SK-N-SH treated with all-trans-retinoic acid at 6 μM for 48 hours (cell line): Measurements from ENCODE around the gene CEP85.

ENCODE experiments used
- ARNTL ChIP-seq: fragments of 450-650 bp; formaldehyde crosslinking; IDR thresholded peaks from 2 replicates; pipeline ENCODE4 v1.5.0; 2020; ENCODE audit warnings: low read depth, mild to moderate bottlenecking, moderate library complexity, borderline replicate concordance
- ESRRG ChIP-seq: fragments of 250-450 bp; sonication (Bioruptor Pico); IDR thresholded peaks from 2 replicates; pipeline ENCODE4 v1.6.1; 2021; ENCODE audit warnings: mild to moderate bottlenecking
- OSR1 ChIP-seq: fragments of 250-450 bp; sonication (Bioruptor Pico); IDR thresholded peaks from 2 replicates; pipeline ENCODE4 v1.8.0; 2022; ENCODE audit warnings: moderate library complexity, mild to moderate bottlenecking, inconsistent platforms
- SNAI2 ChIP-seq: fragments of 250-450 bp; sonication (Bioruptor Pico); IDR thresholded peaks from 2 replicates; pipeline ENCODE4 v1.5.0; 2020; ENCODE audit warnings: mild to moderate bottlenecking, moderate library complexity
- TOX ChIP-seq: fragments of 250-450 bp; sonication (Bioruptor Pico); IDR thresholded peaks from 2 replicates; pipeline ENCODE4 v1.8.0; 2021; ENCODE audit warnings: mild to moderate bottlenecking, moderate library complexity, borderline replicate concordance
- ZFP3 ChIP-seq: fragments of 250-450 bp; sonication (Bioruptor Pico); IDR thresholded peaks from 2 replicates; pipeline ENCODE4 v1.5.0; 2020; ENCODE audit warnings: mild to moderate bottlenecking, moderate library complexity
- ZNF70 ChIP-seq: fragments of 450-650 bp; formaldehyde crosslinking; IDR thresholded peaks from 2 replicates; pipeline ENCODE4 v1.5.0; 2020; ENCODE audit warnings: mild to moderate bottlenecking, moderate library complexity
- TF ChIP-seq, protein P1 (sequence below): fragments of 250-450 bp; sonication (Bioruptor Pico); IDR thresholded peaks from 2 replicates; pipeline ENCODE4 v1.8.0; 2020; ENCODE audit warnings: mild to moderate bottlenecking, moderate library complexity, borderline replicate concordance

- TF ChIP-seq TOX (CRISPR knock-in tag) (no peak), SNAI2 (no peak), OSR1 (CRISPR knock-in tag) (no peak), ESRRG (CRISPR knock-in tag) (no peak), ARNTL (CRISPR knock-in tag) (no peak), ZFP3 (CRISPR knock-in tag) (no peak), ZNF70 (no peak)
- TF ChIP-seq, protein P1, sequence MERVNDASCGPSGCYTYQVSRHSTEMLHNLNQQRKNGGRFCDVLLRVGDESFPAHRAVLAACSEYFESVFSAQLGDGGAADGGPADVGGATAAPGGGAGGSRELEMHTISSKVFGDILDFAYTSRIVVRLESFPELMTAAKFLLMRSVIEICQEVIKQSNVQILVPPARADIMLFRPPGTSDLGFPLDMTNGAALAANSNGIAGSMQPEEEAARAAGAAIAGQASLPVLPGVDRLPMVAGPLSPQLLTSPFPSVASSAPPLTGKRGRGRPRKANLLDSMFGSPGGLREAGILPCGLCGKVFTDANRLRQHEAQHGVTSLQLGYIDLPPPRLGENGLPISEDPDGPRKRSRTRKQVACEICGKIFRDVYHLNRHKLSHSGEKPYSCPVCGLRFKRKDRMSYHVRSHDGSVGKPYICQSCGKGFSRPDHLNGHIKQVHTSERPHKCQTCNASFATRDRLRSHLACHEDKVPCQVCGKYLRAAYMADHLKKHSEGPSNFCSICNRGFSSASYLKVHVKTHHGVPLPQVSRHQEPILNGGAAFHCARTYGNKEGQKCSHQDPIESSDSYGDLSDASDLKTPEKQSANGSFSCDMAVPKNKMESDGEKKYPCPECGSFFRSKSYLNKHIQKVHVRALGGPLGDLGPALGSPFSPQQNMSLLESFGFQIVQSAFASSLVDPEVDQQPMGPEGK (CRISPR knock-in tag): no peak
These were observed 25.6 kb downstream of the CEP85 start for GRCh38 chr1:26259578-26259977.
